Measurements from ENCODE around the gene SOX2.

Gene SOX2

GRCh38 chr3:181725131-181725731, 13.5 kb downstream of the SOX2 start:
- Mint-ChIP-seq H3K27ac (no peak overlapping the region), H3K9me3 (ENCODE audit: low read depth) (peaks cover 8% of the 10 kb centered on the region), H3K36me3 (peaks cover 8% of the 10 kb centered on the region), H3K4me1 (ENCODE audit: low read depth) (peaks cover 12% of the 10 kb centered on the region), H3K4me3 (no peak overlapping the region), H3K27me3 (peaks cover 77% of the 10 kb centered on the region)

- Mint-ChIP-seq H3K9me3 (ENCODE audit: low read depth) (peaks cover 8% of the 10 kb centered on the region), H3K36me3 (peaks cover 8% of the 10 kb centered on the region), H3K4me1 (ENCODE audit: low read depth) (peaks cover 12% of the 10 kb centered on the region), H3K4me3 (no peak overlapping the region), H3K27me3 (peaks cover 79% of the 10 kb centered on the region), H3K27ac (no peak overlapping the region)
Observed at GRCh38 chr3:181725830-181726229, 14.1 kb downstream of the SOX2 start.

- Mint-ChIP-seq H3K27ac (no peak overlapping the region), H3K4me3 (peak overlapping the region; percentile 83), H3K27me3 (peaks cover 78% of the 10 kb centered on the region), H3K4me1 (ENCODE audit: low read depth) (peaks cover 12% of the 10 kb centered on the region), H3K9me3 (ENCODE audit: low read depth) (peaks cover 8% of the 10 kb centered on the region), H3K36me3 (peaks cover 6% of the 10 kb centered on the region)
Observed at GRCh38 chr3:181726351-181727330, 14.9 kb downstream of the SOX2 start.

GRCh38 chr3:181727341-181728032, 15.8 kb downstream of the SOX2 start:
- H3K27ac Mint-ChIP-seq = no peak overlapping the region

GRCh38 chr3:181728470-181729340, 17.0 kb downstream of the SOX2 start:
- H3K36me3 Mint-ChIP-seq = peaks cover 4% of the 10 kb centered on the region
- no peak overlapping the region for H3K27ac Mint-ChIP-seq
- H3K27me3 Mint-ChIP-seq = peaks cover 61% of the 10 kb centered on the region
- peaks cover 12% of the 10 kb centered on the region for H3K4me1 Mint-ChIP-seq (ENCODE audit: low read depth)
- H3K9me3 Mint-ChIP-seq (ENCODE audit: low read depth) = peaks cover 11% of the 10 kb centered on the region
- no peak overlapping the region for H3K4me3 Mint-ChIP-seq

More at GRCh38 chr3:181727341-181728032, 15.8 kb downstream of the SOX2 start:
- Mint-ChIP-seq H3K4me1 (ENCODE audit: low read depth) (peaks cover 12% of the 10 kb centered on the region), H3K36me3 (peaks cover 6% of the 10 kb centered on the region), H3K9me3 (ENCODE audit: low read depth) (peaks cover 11% of the 10 kb centered on the region), H3K27me3 (peaks cover 73% of the 10 kb centered on the region), H3K4me3 (peak overlapping the region; percentile 83)

GRCh38 chr3:181729341-181729869, 17.7 kb downstream of the SOX2 start:
- H3K4me1 Mint-ChIP-seq (ENCODE audit: low read depth) = peaks cover 12% of the 10 kb centered on the region
- peaks cover 11% of the 10 kb centered on the region for H3K9me3 Mint-ChIP-seq (ENCODE audit: low read depth)
- no peak overlapping the region for H3K27ac Mint-ChIP-seq
- no peak overlapping the region for H3K4me3 Mint-ChIP-seq
- peaks cover 2% of the 10 kb centered on the region for H3K36me3 Mint-ChIP-seq
- H3K27me3 Mint-ChIP-seq = peaks cover 54% of the 10 kb centered on the region

GRCh38 chr3:181730316-181730715, 18.6 kb downstream of the SOX2 start:
- peaks cover 53% of the 10 kb centered on the region for H3K27me3 Mint-ChIP-seq
- H3K36me3 Mint-ChIP-seq = no peaks in the 10 kb centered on the region
- H3K4me1 Mint-ChIP-seq (ENCODE audit: low read depth) = peaks cover 12% of the 10 kb centered on the region
- no peak overlapping the region for H3K27ac Mint-ChIP-seq
- no peak overlapping the region for H3K4me3 Mint-ChIP-seq
- peaks cover 11% of the 10 kb centered on the region for H3K9me3 Mint-ChIP-seq (ENCODE audit: low read depth)

GRCh38 chr3:181730934-181731333, 19.2 kb downstream of the SOX2 start:
- H3K9me3 Mint-ChIP-seq (ENCODE audit: low read depth) = peaks cover 11% of the 10 kb centered on the region
- no peaks in the 10 kb centered on the region for H3K36me3 Mint-ChIP-seq
- peaks cover 10% of the 10 kb centered on the region for H3K4me1 Mint-ChIP-seq (ENCODE audit: low read depth)
- no peak overlapping the region for H3K4me3 Mint-ChIP-seq
- peaks cover 53% of the 10 kb centered on the region for H3K27me3 Mint-ChIP-seq
- no peak overlapping the region for H3K27ac Mint-ChIP-seq

- Mint-ChIP-seq H3K36me3 (no peaks in the 10 kb centered on the region), H3K9me3 (ENCODE audit: low read depth) (peaks cover 3% of the 10 kb centered on the region), H3K4me1 (ENCODE audit: low read depth) (no peaks in the 10 kb centered on the region), H3K27me3 (peaks cover 18% of the 10 kb centered on the region), H3K27ac (no peak overlapping the region), H3K4me3 (no peak overlapping the region)
Observed at GRCh38 chr3:181735911-181736310, 24.2 kb downstream of the SOX2 start.

- Mint-ChIP-seq H3K9me3 (ENCODE audit: low read depth) (no peaks in the 10 kb centered on the region), H3K4me1 (ENCODE audit: low read depth) (no peaks in the 10 kb centered on the region), H3K27ac (no peak overlapping the region), H3K27me3 (peaks cover 8% of the 10 kb centered on the region), H3K36me3 (no peaks in the 10 kb centered on the region), H3K4me3 (no peak overlapping the region)
Observed at GRCh38 chr3:181738551-181738950, 26.8 kb downstream of the SOX2 start.

GRCh38 chr3:181739628-181740027, 27.9 kb downstream of the SOX2 start:
- H3K4me1 Mint-ChIP-seq (ENCODE audit: low read depth) = no peaks in the 10 kb centered on the region
- peaks cover 6% of the 10 kb centered on the region for H3K27me3 Mint-ChIP-seq
- H3K36me3 Mint-ChIP-seq = no peaks in the 10 kb centered on the region
- no peak overlapping the region for H3K27ac Mint-ChIP-seq
- no peaks in the 10 kb centered on the region for H3K9me3 Mint-ChIP-seq (ENCODE audit: low read depth)
- no peak overlapping the region for H3K4me3 Mint-ChIP-seq

GRCh38 chr3:181741417-181741816, 29.7 kb downstream of the SOX2 start:
- no peak overlapping the region for H3K4me3 Mint-ChIP-seq
- H3K27ac Mint-ChIP-seq = no peak overlapping the region
- H3K4me1 Mint-ChIP-seq (ENCODE audit: low read depth) = no peaks in the 10 kb centered on the region
- H3K27me3 Mint-ChIP-seq = peaks cover 13% of the 10 kb centered on the region
- no peaks in the 10 kb centered on the region for H3K9me3 Mint-ChIP-seq (ENCODE audit: low read depth)
- H3K36me3 Mint-ChIP-seq = no peaks in the 10 kb centered on the region

GRCh38 chr3:181752202-181752671, 40.5 kb downstream of the SOX2 start:
- no peak overlapping the region for H3K27ac Mint-ChIP-seq
- no peaks in the 10 kb centered on the region for H3K4me1 Mint-ChIP-seq (ENCODE audit: low read depth)
- H3K27me3 Mint-ChIP-seq = peaks cover 12% of the 10 kb centered on the region
- no peaks in the 10 kb centered on the region for H3K9me3 Mint-ChIP-seq (ENCODE audit: low read depth)
- H3K4me3 Mint-ChIP-seq = no peak overlapping the region
- H3K36me3 Mint-ChIP-seq = no peaks in the 10 kb centered on the region

GRCh38 chr3:181753391-181753790, 41.7 kb downstream of the SOX2 start:
- Mint-ChIP-seq H3K9me3 (ENCODE audit: low read depth) (no peaks in the 10 kb centered on the region), H3K4me1 (ENCODE audit: low read depth) (no peaks in the 10 kb centered on the region), H3K36me3 (no peaks in the 10 kb centered on the region), H3K27ac (no peak overlapping the region), H3K27me3 (peaks cover 10% of the 10 kb centered on the region), H3K4me3 (no peak overlapping the region)

Data from activated naive CD8-positive, alpha-beta T cell (primary cell).